Measurements from ENCODE around the gene SELENOF.

- no peak for TF ChIP-seq CTCF (IDR thresholded peaks at IDR 0.05)
- TF ChIP-seq POLR2A (IDR thresholded peaks at IDR 0.05), result no peak
These were observed 85.9 kb downstream of the SELENOF start for GRCh38 chr1:86828024-86828423.
